GM19239 (cell line): ENCODE results near the gene PDK2.

Source experiments
- DNase-seq: peaks from one replicate; pipeline ENCODE4 v3.0.0; 2011; ENCODE audit warnings: low spot score; ENCODE audit not compliant: insufficient read length
- FAIRE-seq: peaks from 2 replicates; lab custom pipeline; 2011; peaks lifted over from hg19 to GRCh38; lab: Jason Lieb, UNC

Gene PDK2

GRCh38 chr17:50112694-50113093, 17.5 kb downstream of the PDK2 start:
- no peak for DNase-seq
- FAIRE-seq: no peak

- DNase-seq: no peak
- FAIRE-seq: no peak
Observed at GRCh38 chr17:50113624-50114320, 18.6 kb downstream of the PDK2 start.

DNA sequence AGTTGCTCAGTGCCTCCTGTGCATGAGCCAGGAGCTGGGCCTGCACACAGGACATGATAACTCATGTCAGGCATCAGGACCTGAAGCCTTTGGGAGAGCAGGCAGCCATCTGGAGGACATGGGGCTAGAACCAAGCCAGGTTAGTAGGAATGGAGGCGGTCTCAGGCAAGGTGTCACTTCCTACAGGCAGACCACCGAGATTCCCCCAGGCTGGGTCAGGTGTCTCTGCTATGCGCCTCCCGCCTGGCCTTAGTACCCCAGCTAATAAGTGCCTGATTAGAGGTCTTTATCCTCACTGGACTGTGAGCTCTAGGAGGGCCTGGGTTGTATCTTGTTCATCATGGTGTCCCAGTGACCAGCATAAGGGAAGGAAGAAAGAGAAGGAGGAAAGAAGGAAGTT, 19.2 kb downstream of the PDK2 start:
- DNase-seq (no peak), FAIRE-seq (no peak)

- FAIRE-seq (peak; percentile 58), DNase-seq (no peak)
Observed at GRCh38 chr17:50114849-50115357, 19.8 kb downstream of the PDK2 start.

GRCh38 chr17:50115756-50116155, 20.6 kb downstream of the PDK2 start:
- no peak for FAIRE-seq
- DNase-seq: no peak

DNA sequence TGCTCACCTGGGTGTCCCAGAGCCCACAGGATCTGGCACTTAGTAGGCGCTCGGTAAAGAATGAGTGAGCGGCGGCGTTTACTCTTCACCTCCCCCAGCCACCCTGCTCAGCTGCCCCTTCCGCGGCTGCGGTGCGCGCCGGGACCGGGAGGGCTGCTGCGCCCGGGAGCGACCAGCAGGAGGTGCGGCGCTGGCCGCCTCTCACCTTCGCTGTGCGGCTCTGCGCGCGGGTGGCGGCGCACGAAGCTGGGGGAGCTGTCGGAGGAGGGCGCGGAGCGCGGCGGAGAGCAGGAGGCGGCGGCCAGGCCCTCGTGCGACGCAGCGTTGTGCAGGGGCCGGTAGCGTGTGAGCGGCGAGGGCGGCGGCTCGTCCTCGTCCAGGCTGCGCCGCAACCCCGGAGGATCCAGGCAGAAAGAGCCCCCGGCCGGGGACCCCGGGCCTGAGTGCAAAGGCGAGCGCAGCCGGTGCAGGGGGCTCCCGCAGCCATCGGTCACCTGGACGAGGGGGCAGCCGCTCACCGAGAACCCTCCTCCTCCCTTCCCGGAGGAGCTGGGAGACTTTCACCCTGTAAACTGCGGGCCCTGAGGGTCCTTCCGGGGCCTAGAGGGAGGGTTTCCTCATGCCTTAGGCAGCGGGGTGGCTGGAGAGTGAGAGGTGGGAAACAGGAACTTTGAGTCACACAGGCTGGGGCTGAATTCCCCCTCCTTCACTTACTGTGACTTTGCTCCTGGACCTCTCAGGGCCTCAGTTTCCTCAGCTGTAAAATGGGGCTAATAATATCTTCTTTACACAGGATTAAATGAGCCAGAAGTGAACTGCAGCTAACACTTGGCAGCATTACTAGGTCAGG, 22.3 kb downstream of the PDK2 start:
- DNase-seq (no peak), FAIRE-seq (no peak)

DNA sequence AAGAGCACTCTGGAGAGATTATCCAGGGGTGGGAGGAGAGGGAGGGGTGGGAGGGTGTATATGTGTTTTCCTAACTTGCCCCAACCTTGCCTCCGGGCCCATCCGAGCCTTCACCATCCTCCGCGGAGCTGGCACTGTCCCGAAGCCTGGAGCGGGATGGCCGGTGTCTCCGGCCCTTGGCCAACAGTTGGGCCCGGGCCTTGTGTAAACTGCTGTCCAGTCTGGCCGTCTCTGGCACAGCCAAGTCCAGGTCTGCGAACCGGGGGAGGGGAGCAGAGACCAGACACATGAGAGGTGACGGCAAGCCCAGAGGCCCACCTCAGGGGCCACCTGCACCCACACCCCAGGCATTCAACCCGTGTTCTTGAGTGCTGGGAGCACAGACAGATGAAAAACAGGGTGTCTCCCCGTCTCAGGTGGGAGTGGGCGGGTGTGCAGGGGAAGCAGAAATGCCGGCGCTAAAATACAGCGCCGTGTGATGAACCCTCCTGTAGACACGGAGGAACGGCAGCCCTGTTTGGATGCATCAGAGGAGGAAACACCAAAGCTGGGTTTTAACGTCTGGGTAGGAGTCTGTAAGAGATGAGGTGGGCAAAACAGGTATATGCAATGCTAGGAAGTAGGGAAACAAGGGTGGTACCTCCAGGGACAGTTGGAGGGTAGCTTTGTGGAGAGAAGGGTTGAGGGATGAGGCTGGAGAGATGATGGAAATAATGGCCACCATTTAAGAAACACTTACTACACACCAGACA, 23.1 kb downstream of the PDK2 start:
- FAIRE-seq: no peak
- DNase-seq: no peak

GRCh38 chr17:50118828-50119218, 23.7 kb downstream of the PDK2 start:
- DNase-seq (no peak), FAIRE-seq (no peak)

DNA sequence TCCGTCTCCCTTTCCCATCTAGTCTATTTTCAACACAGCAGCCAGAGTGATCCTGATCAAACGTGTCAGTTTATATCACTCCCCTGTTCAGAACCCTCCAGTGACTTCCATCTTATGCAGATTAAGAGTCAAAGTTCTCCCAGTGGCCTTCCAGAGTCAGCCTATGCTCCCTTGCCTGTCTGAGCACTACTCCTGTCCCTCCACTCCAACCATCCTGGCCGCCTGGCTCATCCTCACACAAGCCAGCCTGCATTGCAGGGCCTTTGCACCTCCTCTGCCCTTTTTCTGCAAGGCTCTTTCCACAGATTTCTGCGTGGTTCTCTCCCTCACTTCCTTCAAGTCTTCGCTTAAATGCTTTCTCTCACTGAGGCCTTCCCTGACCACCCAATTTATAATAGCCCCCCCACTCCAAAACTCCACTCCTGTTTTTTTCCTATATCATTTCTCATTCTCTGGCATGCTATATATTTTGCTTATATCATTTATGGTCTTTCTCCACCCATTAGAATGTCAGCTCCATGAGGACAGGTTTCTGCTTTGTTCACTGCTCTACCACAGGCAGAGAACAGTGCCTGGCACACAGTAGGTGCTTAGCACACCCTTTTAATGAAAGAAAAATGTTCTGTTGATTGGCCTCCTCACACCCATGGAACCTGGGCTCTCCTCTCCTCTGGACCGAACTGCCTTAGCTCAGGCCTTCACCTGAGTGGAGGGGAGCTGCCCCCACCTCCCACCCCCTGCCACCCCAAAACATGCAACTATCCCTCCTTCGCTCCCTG, 25.5 kb downstream of the PDK2 start:
- DNase-seq: no peak
- FAIRE-seq: no peak

DNA sequence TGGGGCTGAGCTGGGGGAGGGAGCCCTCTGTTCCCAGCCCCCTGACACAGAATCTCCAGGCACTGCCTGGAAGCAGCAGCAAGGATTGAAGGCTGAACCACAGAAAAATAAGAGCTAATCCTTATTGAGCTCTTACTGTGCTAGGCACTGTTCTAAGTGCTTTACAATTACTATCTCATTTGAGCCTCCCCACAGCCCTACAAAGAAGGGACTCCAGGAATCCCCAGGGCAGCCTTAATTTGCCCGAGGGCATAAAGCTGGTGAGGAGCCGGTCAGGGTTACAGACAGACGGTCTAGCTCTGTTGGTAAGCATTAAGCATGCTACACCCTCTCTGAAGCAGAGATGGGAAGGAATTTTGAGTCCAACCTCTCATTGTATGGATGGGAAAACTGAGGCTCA, 27.8 kb downstream of the PDK2 start:
- FAIRE-seq: no peak
- DNase-seq: no peak

DNA sequence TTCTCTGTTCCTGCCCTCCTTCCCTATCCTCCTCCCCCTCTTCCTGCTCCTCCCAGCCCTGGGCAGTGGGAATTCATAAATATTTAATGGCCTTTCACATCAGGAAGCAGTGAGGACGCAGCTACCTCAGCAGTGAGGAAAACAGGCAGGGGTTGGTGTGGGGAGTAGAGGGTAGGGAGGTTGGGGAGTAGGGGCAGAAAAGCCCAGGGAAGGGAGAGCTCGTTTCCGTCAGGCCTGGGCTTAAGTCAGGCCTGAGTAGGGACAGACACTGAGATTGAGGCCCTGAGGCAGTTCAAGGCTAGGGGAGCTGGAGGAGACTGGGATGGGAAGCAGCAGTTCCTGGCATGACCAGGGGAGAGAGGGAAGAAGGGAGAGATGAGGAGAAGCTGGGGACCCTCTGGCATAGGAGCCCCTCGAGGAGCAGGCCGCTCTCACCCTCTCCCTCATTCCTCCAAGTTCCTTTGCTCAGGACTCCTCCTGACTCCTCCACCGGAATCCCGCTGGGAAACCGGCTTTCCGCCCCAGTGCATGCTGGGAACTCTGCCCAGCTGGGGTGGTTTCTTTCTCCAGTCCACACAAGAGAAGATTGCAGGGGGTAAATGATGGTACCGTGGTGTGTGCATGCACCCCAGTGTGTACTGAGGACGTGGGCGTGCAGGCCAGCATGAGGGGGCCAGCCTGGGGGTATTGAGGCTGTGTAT, 28.6 kb downstream of the PDK2 start:
- DNase-seq: no peak
- no peak for FAIRE-seq

- DNase-seq (no peak), FAIRE-seq (no peak)
Observed at GRCh38 chr17:50125420-50125997, 30.4 kb downstream of the PDK2 start.

DNA sequence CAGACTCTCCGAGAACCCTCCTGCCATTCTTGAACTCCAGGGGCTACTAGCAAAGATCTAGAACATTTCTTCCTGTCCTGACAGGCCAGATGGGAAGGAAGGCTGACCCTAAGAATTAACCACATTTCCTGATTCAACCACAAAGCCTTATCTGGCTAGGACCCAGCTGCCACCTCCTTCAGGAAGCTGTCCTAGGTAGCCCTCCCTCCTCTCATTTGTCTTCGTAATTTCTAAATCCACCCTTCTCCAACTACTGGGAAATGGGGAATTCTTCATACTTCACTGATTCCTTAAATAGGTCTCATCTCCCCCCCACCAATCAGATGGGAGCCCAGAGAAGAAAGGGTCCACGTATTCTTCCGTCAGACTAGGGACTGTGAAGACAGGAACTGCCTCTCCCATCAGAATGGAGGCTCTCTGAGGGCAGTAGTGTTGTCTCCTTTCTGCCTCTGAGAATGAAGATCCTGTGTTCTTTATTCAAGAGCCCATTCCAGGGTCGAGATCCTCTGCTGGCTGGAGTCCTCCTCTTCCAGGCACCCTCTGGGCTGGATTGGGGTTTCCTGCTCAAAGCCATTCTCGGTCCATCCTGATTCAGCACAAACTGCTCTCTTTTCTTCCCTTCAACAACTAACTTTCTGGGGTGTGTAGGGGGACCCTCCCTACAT, 32.7 kb downstream of the PDK2 start:
- FAIRE-seq (no peak), DNase-seq (no peak)

- no peak for DNase-seq
Observed at GRCh38 chr17:50128441-50129352, 33.5 kb downstream of the PDK2 start.

GRCh38 chr17:50129353-50129727, 34.2 kb downstream of the PDK2 start:
- no peak for DNase-seq

More at GRCh38 chr17:50128441-50129352, 33.5 kb downstream of the PDK2 start:
- no peak for FAIRE-seq

DNA sequence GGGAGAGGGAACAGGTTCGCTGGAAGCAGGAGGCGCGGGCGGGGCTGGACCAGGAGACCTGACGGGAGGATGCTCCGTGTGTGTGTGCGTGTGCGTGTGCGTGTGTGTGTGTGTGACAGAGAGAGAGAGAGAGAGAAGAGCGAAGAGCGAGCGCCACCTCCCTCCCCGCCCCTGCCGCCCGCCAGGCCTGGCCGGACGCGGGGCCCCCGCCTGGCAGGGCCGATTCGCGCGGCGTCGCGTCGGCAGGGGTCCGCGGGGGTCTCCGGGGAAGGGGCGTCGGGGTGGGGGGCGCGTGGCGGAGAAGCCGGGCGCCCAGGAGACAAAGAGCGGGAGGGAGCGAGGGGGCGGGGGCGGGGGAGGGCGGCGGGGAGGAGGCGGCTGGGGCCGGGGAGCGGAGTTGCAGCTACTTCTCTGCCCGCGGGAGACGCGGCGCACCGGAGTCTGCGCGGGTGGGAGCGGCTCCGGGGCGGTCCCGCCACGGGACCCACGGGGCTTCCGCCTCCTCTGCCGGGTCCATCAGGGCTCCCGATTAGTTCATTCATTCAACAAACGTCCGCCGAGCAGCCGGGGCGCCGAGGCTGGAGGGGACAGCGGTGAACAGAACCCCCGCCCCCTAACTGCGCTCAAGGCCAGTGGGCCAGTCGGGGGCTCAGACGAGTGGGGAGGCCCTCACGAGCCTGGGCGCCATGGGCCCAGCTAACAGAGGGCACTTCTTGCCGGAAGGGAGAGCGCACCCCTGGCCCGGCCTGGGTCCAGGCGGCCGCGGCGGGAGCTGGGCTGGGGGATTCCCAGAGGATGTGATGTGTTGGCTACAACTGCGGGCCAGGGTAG, 34.8 kb downstream of the PDK2 start, which contains the start of gene SAMD14:
Gene SAMD14 (minus strand): TSS at position 433 of the 831 bp plus-strand sequence. CDS start 5,201 bp downstream, outside the sequence.
- no peak for DNase-seq
- FAIRE-seq: no peak

More at GRCh38 chr17:50129353-50129727, 34.2 kb downstream of the PDK2 start:
- no peak for FAIRE-seq
